Spleen (tissue), 7 donors: ENCODE results near the gene RIOK1.

Source experiments
- POLR2A ChIP-seq, 3 donors: fragments of 450-650 bp; IDR thresholded peaks; one replicate each; pipeline ENCODE4 v1.5.1; 2017; ENCODE audit warnings: antibody characterized with exemption in 3 of 3, mild to moderate bottlenecking in 1 of 3
- POLR2AphosphoS5 ChIP-seq, 3 donors: sonication (generic); formaldehyde crosslinking; IDR thresholded peaks; one replicate each; pipeline ENCODE4 v1.5.1; 2017; ENCODE audit warnings: antibody characterized with exemption in 3 of 3
- TF ChIP-seq, protein P1 (sequence below), 11 experiments: fragments of 200-600 bp in 7 of 11; fragments of 450-650 bp in 4 of 11; sonication (generic) in 4 of 11; IDR thresholded peaks in 8 of 11; conservative IDR thresholded peaks in 3 of 11; 1 replicate in 7 of 11; 2 replicates in 4 of 11; pipeline versions ENCODE4 v1.4.0 to v1.8.0; 2016 to 2021; ENCODE audit warnings: antibody characterized with exemption in 11 of 11, inconsistent platforms in 4 of 11, mild to moderate bottlenecking in 1 of 11
- donor health status: DM: no; HTN: no; CAD: no; lungs with moderate emphysema.
- donor health status: DM: no; HTN: no; CAD: no.
- donor health status: DM: no; HTN: no; CAD: no.

DNA sequence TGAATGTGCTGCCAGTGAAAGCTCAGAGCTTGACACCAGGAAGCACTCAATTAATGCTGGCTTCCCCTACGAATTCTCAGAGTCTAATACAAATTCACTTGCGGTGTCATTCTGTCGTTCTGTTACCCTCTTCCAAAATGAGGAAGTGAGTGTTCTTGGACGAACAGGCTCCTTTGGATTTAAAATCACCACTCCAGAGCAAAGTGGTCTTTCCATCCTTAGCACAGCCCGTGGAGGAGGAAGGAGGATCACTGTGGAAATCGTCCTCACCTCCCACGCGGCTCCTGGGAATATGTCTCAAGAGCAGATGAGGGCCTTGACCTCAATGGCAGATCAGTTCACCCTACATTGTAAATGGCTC lies 41.7 kb downstream of the RIOK1 start:
- TF ChIP-seq, protein P1, sequence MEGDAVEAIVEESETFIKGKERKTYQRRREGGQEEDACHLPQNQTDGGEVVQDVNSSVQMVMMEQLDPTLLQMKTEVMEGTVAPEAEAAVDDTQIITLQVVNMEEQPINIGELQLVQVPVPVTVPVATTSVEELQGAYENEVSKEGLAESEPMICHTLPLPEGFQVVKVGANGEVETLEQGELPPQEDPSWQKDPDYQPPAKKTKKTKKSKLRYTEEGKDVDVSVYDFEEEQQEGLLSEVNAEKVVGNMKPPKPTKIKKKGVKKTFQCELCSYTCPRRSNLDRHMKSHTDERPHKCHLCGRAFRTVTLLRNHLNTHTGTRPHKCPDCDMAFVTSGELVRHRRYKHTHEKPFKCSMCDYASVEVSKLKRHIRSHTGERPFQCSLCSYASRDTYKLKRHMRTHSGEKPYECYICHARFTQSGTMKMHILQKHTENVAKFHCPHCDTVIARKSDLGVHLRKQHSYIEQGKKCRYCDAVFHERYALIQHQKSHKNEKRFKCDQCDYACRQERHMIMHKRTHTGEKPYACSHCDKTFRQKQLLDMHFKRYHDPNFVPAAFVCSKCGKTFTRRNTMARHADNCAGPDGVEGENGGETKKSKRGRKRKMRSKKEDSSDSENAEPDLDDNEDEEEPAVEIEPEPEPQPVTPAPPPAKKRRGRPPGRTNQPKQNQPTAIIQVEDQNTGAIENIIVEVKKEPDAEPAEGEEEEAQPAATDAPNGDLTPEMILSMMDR (IDR thresholded peaks at IDR 0.05 in 8 of 11, conservative IDR thresholded peaks at IDR 0.05 in 3 of 11): no peak
- TF ChIP-seq POLR2AphosphoS5 (IDR thresholded peaks at IDR 0.05) (no peak), POLR2A (IDR thresholded peaks at IDR 0.05) (no peak)
